DMS53 treated with DMSO at 0.1 percent for 48 hours (cell line): ENCODE measurements around the gene GLS.

Experiments used
- DNase-seq: peaks from one replicate; lab custom pipeline; 2025; ENCODE audit not compliant: unreplicated experiment; lab: John Stamatoyannopoulos, UW

The GLS gene

GRCh38 chr2:190968522-190968921, 87.9 kb downstream of the GLS start:
- no peak for DNase-seq

GRCh38 chr2:190970160-190970559, 89.5 kb downstream of the GLS start:
- no peak for DNase-seq

- DNase-seq: no peak
Observed at GRCh38 chr2:190970873-190971506, 90.4 kb downstream of the GLS start.

DNA sequence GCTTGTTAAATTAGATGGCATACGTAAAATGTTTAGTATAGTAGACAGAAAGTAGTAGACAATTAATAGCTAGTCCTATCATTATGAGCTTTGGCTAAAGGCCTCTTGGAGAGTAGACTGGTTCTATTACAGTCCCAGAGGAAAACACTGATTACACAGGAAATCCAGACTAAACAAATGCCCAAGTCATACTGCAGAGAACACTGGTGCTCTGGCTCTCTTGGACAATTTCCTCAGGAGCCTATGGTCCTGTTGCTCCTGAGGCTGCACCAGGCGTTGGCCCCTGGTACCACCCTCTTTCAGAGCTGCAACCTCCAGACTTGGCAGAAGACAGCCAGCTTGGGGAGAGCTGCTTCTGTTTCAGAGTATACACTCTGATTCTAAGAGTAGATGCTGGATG, 91.6 kb downstream of the GLS start:
- DNase-seq: no peak

GRCh38 chr2:190972846-190973245, 92.2 kb downstream of the GLS start:
- DNase-seq: no peak

DNA sequence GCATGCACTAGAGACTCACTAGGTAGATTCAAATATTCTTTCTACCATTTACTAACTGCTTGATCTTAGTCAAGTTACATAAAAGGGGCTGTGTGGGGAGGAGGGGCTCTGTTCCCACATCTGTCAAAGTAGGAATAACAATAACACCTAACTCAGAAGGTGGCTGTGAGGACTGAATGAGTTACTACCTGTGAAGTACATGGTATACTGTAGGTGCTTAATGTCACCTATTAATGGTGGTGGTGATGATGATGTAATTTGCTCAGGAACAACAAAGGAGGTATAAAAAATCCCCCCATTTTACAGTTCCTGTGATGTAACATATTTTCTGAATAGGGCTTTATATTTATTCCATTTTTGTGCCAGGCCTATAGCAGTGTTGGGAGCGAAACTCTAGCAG, 92.6 kb downstream of the GLS start:
- no peak for DNase-seq

- no peak for DNase-seq
Observed at GRCh38 chr2:190973726-190974628, 93.4 kb downstream of the GLS start.

- DNase-seq: no peak
Observed at GRCh38 chr2:190974629-190975361, 94.2 kb downstream of the GLS start.

- DNase-seq: no peak
Observed at GRCh38 chr2:190976521-190976920, 95.9 kb downstream of the GLS start.

- no peak for DNase-seq
Observed at GRCh38 chr2:190977505-190977904, 96.9 kb downstream of the GLS start.

DNA sequence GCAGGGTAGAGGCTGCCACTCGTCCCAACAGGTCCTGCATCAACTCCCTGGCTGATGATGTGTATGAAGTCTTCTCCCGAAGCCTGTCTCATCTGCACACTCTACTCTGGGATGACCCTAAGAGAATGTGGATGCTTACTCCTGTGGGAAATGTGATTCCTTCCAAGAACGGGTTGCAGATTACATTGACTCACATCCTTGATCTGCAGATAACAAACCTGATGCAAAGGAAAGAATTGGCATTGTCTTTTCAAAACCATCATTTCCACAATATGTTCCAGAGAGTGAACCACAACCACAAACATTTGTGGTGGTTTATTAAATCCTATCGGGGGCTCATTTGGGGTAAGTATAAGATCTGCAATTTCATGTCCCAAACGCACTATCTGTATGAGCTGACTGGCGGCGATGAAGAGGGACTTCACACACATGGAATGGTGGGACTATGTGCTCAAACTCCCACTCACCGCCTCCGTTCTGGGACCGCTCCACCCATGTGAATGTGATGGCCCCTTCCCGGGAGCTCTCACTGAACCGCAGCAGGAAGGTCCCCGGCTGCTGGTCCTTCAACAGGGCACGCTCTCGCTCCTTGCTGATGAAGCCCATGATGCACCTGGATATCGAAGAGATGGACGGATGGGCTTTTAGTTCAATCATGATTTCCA, 97.9 kb downstream of the GLS start:
- no peak for DNase-seq

GRCh38 chr2:190979906-190980629, 99.4 kb downstream of the GLS start:
- no peak for DNase-seq

- DNase-seq: no peak
Observed at GRCh38 chr2:190980630-190981209, 100.1 kb downstream of the GLS start.

DNA sequence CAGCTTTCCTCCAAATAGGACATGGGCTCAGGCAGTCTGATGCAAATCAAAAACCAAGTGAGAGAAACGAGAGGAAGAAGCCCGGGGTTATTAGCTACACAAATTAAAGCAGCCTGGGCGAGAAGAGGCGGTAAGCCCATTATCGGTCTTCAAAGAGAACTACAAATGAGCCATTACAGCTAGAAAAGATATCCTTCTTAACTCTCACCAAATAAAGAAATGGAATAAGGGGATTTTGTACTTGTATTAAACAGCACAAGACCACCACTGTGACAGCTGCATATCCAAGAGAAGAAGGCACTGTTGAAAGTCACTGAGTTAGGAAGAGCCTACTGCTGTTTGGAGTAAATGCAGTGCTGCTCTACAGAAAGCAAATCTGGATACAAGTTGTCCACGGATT, 100.7 kb downstream of the GLS start:
- DNase-seq: no peak

GRCh38 chr2:190981733-190982132, 101.1 kb downstream of the GLS start:
- no peak for DNase-seq

GRCh38 chr2:190982262-190983034, 101.8 kb downstream of the GLS start:
- DNase-seq: no peak

DNA sequence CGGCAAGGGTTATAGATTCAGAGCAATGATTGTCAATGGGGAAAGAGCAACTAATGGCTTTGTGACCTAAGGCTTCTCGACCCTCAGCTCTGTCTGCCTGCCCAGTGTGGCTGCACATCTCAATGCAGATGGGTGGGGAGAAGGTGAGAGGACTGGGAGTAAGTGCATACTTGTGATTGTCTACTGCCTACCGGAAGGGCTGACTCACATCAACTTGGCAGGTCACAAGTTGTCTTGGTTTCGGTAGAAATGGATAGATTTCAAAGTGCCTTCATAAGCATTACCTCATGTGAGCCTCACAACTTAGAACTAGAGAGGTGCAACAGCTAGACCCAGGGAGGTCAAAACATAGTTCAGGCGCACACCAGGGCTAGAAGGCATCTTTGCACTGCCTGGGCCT, 104.0 kb downstream of the GLS start:
- DNase-seq: no peak

- DNase-seq: no peak
Observed at GRCh38 chr2:190986221-190986953, 105.8 kb downstream of the GLS start.

DNA sequence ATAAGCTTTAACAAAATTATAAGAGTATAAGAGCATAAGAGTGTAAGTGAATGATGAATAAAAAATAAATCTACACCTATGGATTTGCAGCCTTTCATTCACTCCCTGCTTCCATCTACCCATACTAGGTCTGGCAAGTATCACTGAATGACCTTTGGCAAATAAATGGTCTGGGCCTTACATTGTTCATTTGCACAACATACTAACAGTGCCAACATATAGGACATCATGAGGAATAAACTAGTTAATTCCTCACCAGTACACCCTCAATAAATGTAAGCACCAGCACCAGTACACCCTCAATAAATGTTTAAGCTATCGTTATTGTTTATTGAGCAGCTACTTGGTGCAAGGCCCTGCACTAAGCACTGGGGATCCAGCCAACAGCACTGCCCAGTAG, 106.5 kb downstream of the GLS start:
- no peak for DNase-seq
